Ramos (cell line): ENCODE results near the gene ZNF773.
"Not testable (repeated sequence)": the region's sequence is repeated elsewhere in the genome, so short reads cannot be mapped to it uniquely, and the experiment has no call there.

ENCODE experiments used
- in situ Hi-C: fragments of 300-500 bp; cut with MboI; formaldehyde crosslinking; loops from one replicate; pipeline ENCODE4 v1.14.3; 2022; ENCODE audit warnings: low sequenced_read_pairs; ENCODE audit not compliant: unreplicated experiment

Gene ZNF773

DNA sequence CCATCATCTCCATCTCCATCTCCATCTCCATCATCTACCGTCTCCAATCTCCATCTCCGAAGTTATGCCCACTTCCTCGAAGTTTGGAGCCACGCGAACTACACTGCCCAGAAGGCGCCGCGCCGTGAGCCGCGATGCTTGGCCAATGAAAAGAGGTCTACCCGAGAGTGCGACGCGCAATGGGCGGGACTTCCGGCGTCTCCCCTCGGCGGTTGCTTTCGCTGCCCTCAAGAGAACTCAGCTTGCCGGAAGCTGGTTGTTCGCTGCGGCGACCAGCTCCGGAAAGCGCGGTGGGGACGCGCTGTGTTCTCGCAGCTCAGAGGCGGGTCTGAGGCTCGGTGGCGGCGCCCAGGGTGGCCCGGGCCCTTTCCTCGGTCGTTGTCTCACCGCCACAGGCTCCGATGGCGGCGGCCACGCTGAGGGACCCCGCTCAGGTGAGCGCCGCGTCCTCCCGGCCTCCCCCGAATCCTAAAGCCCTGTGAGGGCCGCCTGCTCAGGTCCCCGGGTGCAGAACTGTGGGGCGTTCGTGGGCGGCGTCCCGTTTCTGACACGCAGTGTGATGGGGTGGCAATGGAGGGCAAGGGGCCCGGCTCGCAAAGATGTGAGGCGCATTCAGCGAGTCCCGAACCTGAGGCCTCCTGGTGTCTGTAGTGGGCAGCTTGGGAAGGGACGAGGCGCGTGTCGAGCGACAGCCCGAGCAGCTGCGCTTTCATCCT is at the start of gene ZNF773:
Gene ZNF773 (plus strand): TSS at position 259 of the 716 bp plus-strand sequence. CDS start 143 bp downstream, at position 402.
- in situ Hi-C loops = not testable (repeated sequence)

DNA sequence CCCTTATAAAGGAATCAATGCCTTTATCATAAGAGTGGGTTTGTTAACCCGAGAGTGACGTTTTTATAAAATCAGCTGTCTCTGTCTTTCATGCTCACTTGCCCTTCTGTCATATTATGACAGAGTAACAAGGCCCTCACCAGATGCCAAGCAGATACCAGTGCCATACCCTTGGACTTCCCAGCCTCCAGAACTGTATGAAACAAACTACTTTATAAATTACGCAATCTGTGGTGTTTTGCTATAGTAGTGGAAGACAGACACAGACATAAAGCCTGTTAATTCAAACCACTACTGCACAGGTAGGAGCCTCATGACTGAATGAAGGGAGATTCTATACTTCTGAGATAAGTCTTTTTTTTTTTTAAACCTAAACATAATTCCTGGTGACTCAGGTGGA is 47.4 kb upstream of the ZNF773 start:
- in situ Hi-C loops = no loop called here

DNA sequence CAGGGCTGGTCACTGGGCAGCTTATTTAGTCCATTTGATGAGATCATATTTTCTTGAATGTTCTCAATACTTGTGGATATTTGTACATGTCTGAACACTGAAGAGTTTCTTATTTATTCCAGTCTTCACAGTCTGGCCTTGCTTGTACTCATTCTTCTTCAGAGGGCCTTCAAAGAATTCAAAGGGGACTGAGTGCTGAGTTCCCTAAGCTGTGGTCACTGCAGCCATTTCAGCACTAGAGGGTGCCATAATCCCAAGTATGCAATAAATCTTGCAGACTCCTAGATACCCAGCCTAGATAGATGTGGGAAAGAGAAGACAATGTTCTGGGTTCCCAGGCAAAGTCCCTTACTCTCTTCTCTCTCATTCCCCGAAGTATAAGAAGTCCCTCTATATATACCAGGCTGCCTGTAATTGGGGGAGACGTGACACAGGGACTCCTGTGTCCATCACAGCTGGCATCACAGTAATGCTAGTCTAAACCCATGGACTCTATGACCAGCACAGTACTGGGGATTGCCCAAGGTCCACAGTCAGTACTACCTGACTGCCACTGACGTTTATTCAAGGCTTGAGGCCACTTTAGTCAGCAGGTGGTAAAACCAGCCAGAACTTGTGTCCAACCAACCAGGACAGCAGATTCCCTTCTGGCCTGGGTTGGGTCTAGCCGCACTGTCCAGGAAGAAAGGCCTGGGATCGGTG is 33.9 kb upstream of the ZNF773 start:
- in situ Hi-C loops = no loop called here

DNA sequence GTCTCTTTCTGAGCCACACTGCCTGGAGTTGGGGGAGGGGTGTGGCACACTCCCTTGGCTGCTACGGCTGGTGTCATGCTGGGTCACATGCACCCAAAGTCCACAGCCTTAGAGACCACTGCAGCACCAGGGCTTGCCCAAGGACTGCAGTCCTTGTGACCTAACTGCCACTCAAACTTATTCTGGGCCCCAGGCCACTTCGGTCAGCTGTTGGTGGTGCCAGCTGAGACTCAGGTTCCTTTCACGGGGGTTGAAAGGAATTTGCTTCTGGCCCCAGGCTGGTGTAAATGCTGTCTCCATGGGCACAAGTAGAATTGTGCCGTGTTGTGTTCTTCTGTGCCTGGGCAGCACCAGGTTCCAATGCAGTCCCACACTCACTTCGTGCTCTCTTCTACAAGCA is 33.2 kb upstream of the ZNF773 start:
- in situ Hi-C loops = no loop called here

DNA sequence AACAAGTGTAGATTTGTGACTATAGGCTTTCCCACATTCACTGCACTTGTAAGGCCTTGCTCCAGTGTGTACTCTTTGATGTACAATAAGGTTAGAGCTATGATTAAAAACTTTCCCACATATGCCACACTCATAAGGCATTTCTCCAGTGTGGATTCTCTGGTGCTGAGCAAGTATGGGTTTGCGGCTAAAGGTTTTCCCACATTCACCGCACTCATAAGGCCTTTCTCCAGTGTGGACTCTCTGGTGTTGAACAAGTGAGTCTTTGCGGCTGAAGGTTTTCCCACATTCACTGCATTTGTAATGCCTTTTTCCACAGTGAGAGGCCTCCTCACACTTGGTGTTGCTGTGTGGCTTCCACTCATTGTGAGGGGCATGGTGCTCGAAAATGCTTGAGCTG is 26.1 kb upstream of the ZNF773 start:
- in situ Hi-C loops = no loop called here

DNA sequence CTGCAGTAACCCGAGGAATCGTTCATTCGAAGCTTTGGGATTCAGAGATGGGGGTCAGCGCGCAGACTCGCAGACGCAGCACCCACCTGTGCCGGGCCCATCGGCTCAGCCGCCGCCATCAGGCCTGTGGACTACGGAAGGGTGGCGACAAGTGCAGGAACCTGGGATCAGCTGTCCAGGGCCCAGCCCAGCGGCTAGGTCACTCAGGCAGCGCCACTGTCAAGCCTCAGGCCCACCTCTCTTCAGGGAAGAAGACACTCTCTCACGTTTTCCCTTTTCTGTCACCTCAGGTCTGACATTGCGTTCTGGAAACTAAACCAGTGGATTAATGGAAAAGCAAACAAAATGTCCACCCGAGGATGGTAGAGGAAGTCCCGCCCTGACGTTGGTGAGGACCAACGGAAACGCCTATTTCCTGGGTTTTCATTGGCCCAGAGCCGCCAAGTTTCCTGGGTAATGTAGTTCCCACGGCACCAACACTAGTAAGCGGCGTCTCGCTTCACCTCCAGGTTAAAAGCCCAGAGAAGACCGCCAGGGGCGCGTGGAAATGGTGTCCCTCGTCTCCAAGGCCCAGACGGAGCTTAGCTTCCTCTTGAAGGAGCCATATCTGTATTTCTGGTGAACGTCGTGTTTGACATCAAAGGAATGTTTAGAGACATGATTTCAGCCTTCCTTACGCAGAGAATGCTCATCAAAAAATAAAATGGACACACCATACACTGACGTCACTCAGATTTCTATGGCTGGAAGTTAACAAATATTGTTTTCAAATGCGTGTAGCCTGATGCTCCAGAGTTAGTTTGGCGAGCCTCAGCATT is 22.3 kb upstream of the ZNF773 start, which contains the start of gene ZNF772:
Gene ZNF772 (minus strand): TSS at position 376 of the 818 bp plus-strand sequence. CDS start 257 bp downstream, at position 119.
- in situ Hi-C loops = no loop called here

DNA sequence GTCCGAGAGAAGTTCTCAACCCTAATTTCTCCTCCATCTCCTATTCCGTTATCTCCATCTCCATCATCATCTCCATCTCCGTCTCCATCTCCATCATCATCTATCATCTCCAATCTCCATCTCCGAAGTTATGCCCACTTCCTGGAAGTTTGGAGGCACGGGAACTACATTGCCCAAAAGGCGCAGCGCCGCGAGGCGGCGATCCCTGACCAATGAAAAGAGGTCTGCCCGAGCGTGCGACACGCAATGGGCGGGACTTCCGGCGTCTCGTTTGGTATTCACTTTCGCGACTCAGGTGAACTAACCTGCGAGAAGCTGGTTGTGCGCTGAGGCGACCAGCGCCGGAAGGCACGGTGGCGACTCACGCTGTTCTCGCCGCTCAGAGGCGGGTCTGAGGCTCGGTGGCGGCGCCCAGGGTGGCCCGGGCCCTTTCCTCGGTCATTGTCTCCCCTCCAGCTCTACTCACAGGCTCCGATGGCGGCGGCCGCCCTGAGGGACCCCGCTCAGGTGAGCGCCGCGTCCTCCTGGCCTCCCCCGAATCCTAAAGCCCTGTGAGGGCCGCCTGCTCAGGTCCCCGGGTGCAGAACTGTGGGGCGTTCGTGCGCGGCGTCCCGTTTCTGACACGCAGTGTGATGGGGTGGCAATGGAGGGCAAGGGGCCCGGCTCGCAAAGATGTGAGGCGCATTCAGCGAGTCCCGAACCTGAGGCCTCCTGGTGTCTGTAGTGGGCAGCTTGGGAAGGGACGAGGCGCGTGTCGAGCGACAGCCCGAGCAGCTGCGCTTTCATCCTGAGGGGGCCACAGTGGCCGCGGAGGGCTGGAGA is 12.1 kb upstream of the ZNF773 start, which contains the start of gene ZNF419:
Gene ZNF419 (plus strand): TSS at position 274 of the 822 bp plus-strand sequence. CDS start 201 bp downstream, at position 475.
- in situ Hi-C loops = not testable (repeated sequence)

DNA sequence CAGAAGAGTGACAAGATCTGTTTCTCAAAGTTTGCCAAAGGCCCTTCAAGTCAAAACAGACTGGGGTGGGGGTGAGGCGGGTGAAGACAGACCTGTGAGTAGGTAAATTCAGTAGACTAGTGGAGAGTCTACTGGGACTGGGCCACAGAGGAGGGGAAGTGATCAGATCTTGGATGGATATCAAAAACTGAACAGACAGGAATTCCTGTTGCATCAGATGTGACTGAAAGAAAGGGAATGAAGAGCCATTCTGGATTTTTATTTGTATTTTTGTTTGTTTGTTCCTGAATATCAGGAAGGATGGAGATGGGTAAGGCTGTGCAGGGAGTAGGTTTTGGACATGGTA is 11.5 kb upstream of the ZNF773 start:
- in situ Hi-C loops = not testable (repeated sequence)

DNA sequence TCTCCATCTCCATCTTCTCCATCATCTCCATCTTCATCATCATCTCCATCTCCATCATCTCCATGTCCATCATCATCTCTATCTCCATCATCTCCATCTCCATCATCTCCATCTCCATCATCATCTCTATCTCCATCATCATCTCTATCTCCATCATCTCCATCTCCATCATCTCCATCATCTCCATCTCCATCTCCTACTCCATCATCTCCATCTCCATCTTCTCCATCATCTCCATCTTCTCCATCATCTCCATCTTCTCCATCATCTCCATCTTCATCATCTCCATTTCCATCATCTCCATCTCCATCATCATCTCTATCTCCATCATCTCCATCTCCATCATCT is 432 bp upstream of the ZNF773 start:
- in situ Hi-C loops = not testable (repeated sequence)

DNA sequence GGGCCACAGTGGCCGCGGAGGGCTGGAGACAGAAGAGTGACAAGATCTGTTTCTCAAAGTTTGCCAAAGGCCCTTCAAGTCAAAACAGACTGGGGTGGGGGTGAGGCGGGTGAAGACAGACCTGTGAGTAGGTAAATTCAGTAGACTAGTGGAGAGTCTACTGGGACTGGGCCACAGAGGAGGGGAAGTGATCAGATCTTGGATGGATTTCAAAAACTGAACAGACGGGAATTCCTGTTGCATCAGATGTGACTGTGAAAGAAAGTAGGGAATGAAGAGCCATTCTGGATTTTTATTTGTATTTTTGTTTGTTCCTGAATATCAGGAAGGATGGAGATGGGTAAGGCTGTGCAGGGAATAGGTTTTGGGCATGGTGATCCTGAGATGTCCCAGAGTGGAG is 662 bp downstream of the ZNF773 start:
- in situ Hi-C loops = not testable (repeated sequence)

DNA sequence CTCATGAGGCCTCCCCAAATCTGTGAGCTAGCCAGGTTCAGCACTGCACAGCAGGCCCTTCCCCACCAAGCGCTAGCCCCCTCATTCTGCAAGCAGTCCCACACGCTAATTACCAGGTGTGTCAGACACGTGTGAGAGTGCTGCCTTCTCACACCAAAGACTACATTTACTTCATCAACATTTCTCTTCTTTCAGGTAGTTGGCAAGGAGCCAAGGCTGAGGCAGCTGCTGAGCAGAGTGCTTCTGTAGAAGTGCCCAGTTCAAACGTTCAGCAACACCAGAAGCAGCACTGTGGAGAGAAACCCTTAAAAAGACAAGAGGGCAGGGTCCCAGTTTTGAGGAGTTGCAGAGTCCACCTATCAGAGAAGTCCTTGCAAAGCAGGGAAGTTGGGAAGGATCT is 6.4 kb downstream of the ZNF773 start:
- in situ Hi-C loops = no loop called here

DNA sequence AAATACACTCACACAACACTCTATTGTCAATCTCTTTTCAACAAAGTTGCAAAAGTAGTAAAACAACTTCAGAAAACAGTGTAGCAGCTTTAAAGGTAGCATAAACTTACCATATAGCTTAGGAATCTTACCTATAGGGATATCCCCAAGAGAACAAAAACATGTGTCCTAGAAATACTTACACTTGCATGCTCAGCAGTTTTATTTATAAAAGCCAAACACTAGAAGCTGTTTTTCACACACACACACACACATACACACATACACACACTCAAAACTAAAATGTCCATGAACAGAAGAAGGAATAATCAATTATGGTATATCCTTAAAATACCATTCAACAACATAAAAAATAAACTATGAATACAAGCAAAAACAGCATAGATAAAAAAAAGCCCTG is 11.7 kb downstream of the ZNF773 start:
- in situ Hi-C loops = no loop called here

DNA sequence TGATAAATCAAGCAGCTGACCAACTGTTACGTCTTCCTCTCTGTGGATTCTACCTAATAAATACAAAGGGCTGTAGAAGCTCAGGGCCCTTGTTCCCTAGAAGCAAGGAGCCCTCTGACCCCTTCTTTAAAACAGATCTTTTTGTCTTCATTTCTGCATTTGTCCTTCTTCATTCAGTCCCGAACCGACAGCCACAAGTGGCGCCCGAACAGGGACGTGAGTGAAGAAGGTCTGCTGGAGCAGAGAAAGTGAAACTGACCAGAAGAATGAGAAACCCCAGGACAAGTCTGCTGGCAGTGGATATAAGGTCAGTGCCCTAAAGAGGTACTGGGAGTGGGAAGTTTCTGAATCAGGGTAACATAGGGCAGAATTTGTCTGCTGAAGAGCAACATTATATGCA is 13.1 kb downstream of the ZNF773 start:
- in situ Hi-C loops = no loop called here

DNA sequence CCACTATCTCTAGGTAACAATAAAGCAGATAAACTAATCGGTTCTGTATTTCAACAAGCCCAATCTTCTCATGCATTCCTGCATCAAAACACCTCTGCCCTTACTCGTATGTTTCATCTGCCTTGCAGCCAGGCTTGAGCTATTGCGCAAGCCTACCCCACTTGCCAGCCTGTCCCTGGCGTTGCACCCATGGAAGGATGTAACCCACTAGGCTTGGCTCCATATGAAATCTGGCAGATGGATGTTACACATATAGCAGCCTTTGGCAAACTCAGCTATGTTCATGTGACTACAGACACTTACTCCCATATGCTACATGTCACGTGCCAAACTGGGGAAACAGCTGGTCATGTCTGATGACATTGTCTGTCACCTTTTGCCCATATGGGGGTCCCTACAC is 15.5 kb downstream of the ZNF773 start:
- in situ Hi-C loops = no loop called here

DNA sequence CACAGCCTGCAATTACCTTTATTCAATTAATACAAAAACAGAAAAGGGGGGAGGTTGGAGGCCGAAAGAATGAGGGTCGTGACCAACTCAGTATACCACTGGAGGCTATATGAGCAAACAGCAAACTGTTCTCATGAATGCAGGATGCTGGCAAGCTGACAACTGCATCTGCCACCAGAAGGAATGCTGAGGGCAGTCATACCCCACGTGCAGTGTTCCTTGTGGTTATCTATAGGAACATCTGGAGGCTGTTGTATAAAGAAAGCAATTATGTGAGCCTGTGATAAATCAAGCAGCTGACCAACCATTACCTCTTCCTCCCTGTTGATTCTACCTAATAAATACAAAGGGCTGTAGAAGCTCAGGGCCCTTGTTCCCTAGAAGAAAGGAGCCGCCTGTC is 18.3 kb downstream of the ZNF773 start:
- in situ Hi-C loops = not testable (repeated sequence)

DNA sequence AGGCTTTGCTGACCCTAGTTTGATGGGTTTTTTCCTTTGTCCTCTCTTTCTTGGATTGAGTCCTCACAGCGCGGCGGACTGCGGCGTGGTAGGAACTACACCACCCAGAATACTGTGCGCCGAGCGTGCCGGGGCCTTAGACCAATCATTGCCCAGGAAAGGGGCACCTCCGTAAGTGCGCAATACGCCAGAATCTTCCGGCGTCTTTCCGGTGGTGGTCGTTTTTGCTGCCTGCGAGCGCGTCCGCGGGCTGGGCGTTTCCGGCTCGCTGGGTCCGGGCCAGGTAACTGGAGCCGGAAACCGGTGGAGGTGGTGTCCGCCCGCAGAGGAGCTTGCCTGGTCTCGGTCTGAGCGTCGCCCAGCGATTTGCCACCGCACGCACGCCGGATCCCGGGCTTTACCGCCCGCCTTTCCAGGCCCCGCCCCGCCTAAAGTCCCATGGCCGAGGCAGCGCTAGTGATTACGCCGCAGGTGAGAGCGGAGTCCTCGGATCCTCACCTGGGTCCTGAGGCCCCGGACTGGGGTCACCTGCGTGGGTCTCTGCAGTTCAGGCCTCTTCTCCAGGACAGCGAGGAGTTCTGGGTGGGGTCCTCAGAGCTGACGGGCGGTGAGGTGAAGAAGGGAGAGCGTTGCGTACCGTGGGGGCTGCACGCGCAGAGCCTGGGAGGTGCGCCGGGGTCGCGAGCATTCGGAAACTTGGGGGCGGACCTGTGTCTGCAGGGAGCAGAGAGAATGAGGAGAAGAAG is 27.6 kb downstream of the ZNF773 start, which contains the start of gene ZNF549:
Gene ZNF549 (plus strand): TSS at position 221 of the 746 bp plus-strand sequence. CDS start 218 bp downstream, at position 439.
- in situ Hi-C loops = no loop called here

DNA sequence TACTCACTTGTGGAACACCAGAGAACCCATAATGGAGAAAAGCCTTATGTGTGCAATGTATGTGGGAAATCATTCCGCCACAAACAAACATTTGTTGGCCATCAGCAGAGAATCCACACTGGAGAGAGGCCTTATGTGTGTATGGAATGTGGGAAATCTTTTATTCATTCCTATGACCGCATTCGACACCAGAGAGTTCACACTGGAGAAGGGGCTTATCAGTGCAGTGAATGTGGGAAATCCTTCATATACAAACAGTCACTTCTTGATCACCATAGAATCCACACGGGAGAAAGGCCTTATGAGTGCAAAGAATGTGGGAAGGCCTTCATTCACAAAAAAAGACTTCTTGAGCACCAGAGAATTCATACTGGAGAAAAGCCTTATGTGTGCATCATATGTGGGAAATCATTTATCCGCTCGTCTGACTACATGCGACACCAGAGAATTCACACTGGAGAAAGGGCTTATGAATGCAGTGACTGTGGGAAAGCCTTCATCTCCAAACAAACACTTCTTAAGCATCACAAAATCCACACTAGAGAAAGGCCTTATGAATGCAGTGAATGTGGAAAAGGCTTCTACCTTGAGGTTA is 38.3 kb downstream of the ZNF773 start:
- in situ Hi-C loops = no loop called here

DNA sequence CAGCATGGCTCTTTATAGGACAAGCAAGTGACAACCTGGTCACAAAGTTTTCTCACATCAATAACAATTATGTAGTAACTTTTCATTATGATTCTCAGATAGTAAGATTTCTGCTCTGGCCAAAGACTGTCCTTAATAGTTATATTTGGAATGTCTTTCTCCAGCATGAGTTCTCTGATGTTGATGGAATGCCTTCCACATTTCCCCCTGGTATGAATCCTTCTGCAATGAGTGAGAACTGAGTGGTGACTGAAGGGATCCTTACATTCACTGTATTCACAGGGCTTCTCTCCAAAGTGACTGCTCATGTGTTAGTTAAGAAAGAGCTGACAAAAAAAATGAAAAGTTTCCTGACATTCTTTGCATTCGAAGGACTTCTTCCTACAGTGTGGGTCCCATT is 46.8 kb downstream of the ZNF773 start:
- in situ Hi-C loops = no loop called here

DNA sequence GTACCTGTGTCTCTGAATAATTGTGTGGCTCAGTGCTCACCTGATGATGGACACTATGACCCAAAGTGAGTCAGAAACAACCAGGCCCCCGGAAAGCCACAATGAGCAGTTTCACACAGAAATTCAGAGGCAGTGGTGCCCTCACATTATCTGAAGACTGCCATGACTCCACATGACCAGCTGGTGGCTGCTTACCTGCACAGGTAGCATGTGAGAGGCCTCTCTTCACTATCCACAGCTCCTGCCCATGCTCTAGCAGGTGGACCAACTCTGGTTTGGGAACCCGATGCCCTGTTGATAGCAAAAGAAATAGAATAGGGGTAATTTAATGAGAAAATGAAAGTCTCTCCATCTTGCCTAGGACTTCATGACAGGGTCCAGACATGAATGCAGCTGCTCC is 52.7 kb downstream of the ZNF773 start:
- in situ Hi-C loops = no loop called here
